Measurements from ENCODE around the gene EXOSC2. TPM values are rescaled to one million over a fixed set of nuclear protein-coding genes. Genes with fewer than 3 reads are reported as not detected.

Gene EXOSC2
- total RNA-seq, 1 experiment from 2014 or later, result 41.0 TPM

DNA sequence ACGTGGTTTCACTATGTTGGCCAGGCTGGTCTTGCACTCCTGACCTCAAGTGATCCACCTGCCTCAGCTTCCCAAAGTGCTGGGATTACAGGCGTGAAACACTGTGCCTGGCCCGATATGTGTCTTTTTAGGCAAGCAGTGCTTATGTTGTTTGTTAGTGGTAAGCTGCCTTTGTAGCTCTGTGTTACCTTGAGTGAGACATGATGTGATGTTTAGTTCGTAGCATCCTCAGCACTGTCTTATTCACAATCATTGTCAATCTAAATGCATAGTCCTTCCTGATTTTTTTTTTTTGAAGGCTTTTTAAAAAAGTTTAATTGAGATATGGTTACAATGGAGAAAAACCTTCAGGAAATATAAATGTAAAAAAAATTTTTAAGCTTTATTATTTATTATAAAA is 45.5 kb downstream of the EXOSC2 start:
- Histone ChIP-seq H3K4me3 (ENCODE audit: low read depth in 2 of 2, low read length in 2 of 2) (no peak overlapping the region), H3K4me1 (ENCODE audit: control insufficient read depth, insufficient read depth, low read length) (no peaks in the 10 kb centered on the region), H3K27ac (ENCODE audit: low read length) (no peak overlapping the region), H3K9me3 (ENCODE audit: control insufficient read depth, insufficient read depth, low read depth, low read length) (no peaks in the 10 kb centered on the region), H3K36me3 (ENCODE audit: control insufficient read depth, insufficient read depth, low read length) (no peaks in the 10 kb centered on the region), H3K27me3 (ENCODE audit: control insufficient read depth, insufficient read depth, low read length) (no peaks in the 10 kb centered on the region)
- no peak for ATAC-seq
- intact Hi-C loops (cut with micrococcal nuclease; ENCODE audit: unreplicated experiment), result no loop called here
- in situ Hi-C loops (cut with HindIII; ENCODE audit: low pct_unique_long_range_greater_than_20kb, low sequenced_read_pairs), result no loop called here
- TF ChIP-seq, protein P1, sequence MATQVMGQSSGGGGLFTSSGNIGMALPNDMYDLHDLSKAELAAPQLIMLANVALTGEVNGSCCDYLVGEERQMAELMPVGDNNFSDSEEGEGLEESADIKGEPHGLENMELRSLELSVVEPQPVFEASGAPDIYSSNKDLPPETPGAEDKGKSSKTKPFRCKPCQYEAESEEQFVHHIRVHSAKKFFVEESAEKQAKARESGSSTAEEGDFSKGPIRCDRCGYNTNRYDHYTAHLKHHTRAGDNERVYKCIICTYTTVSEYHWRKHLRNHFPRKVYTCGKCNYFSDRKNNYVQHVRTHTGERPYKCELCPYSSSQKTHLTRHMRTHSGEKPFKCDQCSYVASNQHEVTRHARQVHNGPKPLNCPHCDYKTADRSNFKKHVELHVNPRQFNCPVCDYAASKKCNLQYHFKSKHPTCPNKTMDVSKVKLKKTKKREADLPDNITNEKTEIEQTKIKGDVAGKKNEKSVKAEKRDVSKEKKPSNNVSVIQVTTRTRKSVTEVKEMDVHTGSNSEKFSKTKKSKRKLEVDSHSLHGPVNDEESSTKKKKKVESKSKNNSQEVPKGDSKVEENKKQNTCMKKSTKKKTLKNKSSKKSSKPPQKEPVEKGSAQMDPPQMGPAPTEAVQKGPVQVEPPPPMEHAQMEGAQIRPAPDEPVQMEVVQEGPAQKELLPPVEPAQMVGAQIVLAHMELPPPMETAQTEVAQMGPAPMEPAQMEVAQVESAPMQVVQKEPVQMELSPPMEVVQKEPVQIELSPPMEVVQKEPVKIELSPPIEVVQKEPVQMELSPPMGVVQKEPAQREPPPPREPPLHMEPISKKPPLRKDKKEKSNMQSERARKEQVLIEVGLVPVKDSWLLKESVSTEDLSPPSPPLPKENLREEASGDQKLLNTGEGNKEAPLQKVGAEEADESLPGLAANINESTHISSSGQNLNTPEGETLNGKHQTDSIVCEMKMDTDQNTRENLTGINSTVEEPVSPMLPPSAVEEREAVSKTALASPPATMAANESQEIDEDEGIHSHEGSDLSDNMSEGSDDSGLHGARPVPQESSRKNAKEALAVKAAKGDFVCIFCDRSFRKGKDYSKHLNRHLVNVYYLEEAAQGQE (IDR thresholded peaks at IDR 0.05; ENCODE audit: insufficient read depth in 1 of 2, low read depth in 2 of 2, low read length in 1 of 2), result no peak
- TF ChIP-seq, protein P2, sequence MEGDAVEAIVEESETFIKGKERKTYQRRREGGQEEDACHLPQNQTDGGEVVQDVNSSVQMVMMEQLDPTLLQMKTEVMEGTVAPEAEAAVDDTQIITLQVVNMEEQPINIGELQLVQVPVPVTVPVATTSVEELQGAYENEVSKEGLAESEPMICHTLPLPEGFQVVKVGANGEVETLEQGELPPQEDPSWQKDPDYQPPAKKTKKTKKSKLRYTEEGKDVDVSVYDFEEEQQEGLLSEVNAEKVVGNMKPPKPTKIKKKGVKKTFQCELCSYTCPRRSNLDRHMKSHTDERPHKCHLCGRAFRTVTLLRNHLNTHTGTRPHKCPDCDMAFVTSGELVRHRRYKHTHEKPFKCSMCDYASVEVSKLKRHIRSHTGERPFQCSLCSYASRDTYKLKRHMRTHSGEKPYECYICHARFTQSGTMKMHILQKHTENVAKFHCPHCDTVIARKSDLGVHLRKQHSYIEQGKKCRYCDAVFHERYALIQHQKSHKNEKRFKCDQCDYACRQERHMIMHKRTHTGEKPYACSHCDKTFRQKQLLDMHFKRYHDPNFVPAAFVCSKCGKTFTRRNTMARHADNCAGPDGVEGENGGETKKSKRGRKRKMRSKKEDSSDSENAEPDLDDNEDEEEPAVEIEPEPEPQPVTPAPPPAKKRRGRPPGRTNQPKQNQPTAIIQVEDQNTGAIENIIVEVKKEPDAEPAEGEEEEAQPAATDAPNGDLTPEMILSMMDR (IDR thresholded peaks at IDR 0.05), result no peak
- no peak for TF ChIP-seq POLR2AphosphoS5 (IDR thresholded peaks at IDR 0.05; ENCODE audit: low read depth, low read length)
- no peak for TF ChIP-seq TCF7L2 (IDR thresholded peaks at IDR 0.05; ENCODE audit: low read depth, low read length)
- POLR2A ChIA-PET, result no interaction called here
- CTCF ChIA-PET, result no interaction called here
- no peak for DNase-seq (ENCODE audit: low read depth, low spot score)
- no TSS peak for BruUV-seq (replicated peaks)

DNA sequence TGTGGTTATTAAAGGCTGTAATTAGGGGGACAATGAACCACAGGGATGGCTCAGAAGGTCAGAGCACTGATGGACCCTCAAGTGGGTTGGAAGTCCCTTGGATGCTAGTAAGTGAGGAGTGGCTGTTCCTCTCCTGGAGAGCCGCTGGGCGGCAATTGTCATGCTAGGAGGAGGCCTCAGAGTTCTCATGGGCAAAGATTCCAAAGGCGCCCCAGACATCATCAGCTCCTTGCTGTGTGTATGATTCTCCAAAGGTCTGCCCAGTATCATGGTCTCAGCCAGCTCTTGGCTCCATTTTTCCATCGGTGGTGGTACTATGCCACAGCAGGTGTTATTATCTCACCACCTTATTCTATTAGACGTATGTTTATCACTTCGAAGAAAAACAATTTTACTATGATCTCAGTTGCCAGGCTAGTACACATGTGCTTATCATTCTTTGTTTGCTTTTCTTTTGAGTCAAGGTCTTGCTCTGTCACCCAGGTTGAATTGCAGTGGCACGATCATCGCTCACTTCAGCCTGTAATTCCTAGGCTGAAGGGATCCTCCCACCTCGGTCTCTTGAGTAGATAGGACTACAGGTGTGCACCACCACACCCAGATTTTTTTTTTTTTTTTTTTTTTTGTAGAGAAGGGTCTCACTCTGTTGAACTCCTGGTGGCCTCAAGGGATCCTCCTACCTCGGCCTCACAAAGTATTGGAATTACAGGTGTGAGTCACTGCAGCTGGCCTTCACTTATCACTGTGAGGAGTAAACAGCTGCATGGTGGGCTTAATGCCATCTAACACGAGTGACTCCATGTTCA is 46.8 kb downstream of the EXOSC2 start:
- TF ChIP-seq, protein P1 (IDR thresholded peaks at IDR 0.05; ENCODE audit: insufficient read depth in 1 of 2, low read depth in 2 of 2, low read length in 1 of 2), result no peak
- TF ChIP-seq, protein P2 (IDR thresholded peaks at IDR 0.05), result no peak
- TF ChIP-seq POLR2AphosphoS5 (IDR thresholded peaks at IDR 0.05; ENCODE audit: low read depth, low read length) (no peak), TCF7L2 (IDR thresholded peaks at IDR 0.05; ENCODE audit: low read depth, low read length) (no peak), SIN3A (IDR thresholded peaks at IDR 0.05; ENCODE audit: borderline replicate concordance, insufficient read depth, low read depth, low read length) (no peak)
- Histone ChIP-seq H3K36me3 (ENCODE audit: control insufficient read depth, insufficient read depth, low read length) (no peaks in the 10 kb centered on the region), H3K9me3 (ENCODE audit: control insufficient read depth, insufficient read depth, low read depth, low read length) (no peaks in the 10 kb centered on the region), H3K27me3 (ENCODE audit: control insufficient read depth, insufficient read depth, low read length) (no peaks in the 10 kb centered on the region), H3K4me3 (ENCODE audit: low read depth in 2 of 2, low read length in 2 of 2) (no peak overlapping the region), H3K4me1 (ENCODE audit: control insufficient read depth, insufficient read depth, low read length) (no peaks in the 10 kb centered on the region), H3K27ac (ENCODE audit: low read length) (no peak overlapping the region)
- intact Hi-C loops (cut with micrococcal nuclease; ENCODE audit: unreplicated experiment), result no loop called here
- POLR2A ChIA-PET, result interaction anchor here (0.6 kb wide), 1 partner anchor 150 kb away, joined by 4 read pairs; no protein-coding TSS in a partner anchor
- in situ Hi-C loops (cut with HindIII; ENCODE audit: low pct_unique_long_range_greater_than_20kb, low sequenced_read_pairs), result no loop called here
- CTCF ChIA-PET, result no interaction called here
- BruUV-seq (replicated peaks), result no TSS peak
- DNase-seq (ENCODE audit: low read depth, low spot score) (no peak), ATAC-seq (no peak)
